CD4-positive, alpha-beta T cell treated with Interleukin-4 for 1 hour (primary cell): ENCODE measurements around the gene DCXR.

Experiments
- DNase-seq, 2 donors: peaks; one replicate each; pipeline ENCODE4 v3.0.0-alpha.2; 2020 to 2022

Gene DCXR

DNA sequence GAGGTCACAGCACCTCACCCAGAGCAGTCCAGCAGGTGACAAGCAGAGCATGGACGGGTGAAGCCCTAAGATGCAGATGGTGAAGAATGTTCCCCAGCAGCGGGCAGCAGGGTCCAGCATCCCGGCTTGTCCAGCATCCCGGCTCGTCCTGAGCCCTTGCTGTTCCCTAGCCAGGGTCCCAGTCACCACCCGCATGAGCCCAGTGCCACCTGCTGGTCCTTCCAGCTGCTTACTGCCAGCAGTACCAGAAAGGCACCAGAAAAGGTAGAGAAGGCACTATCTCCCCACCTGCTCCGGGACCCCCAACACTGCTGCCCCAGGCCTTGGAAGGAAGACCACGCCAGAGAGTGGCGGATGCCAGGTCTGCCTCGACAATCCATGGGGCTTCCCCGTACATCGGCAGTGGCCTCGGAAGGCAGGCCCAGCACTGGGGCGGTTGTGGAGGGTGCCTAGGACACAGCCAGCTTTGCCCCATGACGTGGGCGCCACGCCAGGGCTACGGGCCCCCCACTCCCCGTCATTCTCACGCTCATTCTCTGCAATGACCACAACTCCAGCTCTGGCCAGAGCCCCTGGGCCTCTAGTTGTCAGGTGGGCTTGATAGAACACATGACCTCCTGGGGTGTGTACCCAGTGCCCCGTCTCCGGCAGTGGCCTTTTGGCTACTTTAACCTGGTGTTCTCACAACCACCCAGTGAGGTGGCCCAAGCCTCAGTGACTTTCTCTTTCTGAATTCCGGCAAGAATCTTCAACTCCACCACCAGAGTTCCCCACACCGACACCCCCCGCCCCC lies 16.2 kb downstream of the DCXR start:
- peak; percentile 63 to 67 for DNase-seq

DNA sequence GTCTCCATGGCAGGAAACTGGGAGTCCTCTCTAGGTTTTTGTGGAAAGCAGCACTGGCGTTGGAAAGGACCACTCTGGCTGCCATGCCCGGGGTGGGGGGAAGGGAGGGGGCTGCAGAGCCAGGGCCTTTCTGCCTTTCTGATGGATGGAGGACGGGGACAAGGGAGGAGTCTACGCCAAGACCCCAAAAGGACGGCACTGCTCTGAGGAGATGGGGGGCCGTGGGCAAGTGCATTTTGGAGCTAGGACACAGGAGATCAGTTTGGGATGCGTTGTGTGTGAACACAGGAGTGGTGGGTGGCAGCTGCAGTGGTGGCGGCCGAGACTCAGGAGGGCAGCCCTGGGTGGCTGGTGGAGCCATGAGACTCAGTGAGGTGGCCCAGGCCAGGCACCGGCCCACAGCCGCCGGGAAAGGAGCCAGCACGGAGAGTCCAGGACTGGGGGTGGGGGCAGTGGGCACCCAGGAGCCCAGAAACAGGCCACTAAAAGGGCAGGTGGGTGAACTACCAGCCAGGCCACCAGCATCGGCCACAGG lies 16.9 kb downstream of the DCXR start:
- DNase-seq, result no peak

DNA sequence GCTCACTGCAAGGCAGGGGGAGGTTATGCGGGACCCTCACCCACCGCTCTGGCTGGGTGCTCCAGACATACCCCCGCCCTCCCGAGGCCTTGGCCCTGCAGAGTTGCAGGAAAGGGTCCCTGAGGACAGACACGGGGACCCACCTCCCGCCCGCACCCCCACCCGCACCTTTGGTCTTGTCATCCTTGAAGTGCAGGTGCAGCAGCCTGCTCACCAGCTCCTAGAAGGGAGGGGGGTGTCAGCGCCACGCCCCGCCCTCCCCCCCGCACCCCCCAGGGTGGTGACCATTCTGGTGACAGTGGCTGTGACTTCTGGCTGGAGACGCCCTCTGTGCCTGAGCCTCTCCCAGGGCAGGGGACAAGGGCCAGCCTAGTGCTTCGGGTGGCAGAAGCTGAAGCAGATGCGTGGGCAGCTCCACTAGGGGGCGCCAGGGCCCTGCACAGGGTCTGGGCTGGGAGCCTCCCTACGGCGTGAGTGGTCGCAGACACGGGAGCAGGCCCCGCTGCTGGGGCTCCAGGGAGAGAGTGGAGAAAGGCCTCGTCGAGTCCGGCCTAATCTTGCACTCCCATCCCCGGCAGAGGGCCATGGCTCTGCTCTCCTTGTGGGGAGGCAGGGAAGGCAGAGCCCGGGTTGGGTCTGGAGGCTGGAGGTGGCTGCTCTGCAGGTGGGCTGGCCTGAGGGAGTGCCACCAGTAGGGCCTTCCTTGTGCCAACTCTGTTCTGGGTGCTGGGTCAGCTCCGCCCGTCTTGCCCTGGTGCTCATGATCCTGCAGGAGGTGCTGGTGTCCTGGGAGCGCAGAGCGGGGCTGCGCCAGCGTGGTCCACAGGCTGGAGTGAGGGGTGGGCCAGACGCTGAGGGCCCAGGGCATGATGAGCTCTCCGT lies 17.6 kb downstream of the DCXR start:
- peak; percentile 57 for DNase-seq

GRCh38 chr17:82018989-82019689 lies 18.4 kb downstream of the DCXR start:
- no peak for DNase-seq

- DNase-seq, result no peak
Observed at GRCh38 chr17:82018152-82018988, 19.1 kb downstream of the DCXR start.

- DNase-seq, result no peak
Observed at GRCh38 chr17:82017612-82018151, 19.8 kb downstream of the DCXR start.

DNA sequence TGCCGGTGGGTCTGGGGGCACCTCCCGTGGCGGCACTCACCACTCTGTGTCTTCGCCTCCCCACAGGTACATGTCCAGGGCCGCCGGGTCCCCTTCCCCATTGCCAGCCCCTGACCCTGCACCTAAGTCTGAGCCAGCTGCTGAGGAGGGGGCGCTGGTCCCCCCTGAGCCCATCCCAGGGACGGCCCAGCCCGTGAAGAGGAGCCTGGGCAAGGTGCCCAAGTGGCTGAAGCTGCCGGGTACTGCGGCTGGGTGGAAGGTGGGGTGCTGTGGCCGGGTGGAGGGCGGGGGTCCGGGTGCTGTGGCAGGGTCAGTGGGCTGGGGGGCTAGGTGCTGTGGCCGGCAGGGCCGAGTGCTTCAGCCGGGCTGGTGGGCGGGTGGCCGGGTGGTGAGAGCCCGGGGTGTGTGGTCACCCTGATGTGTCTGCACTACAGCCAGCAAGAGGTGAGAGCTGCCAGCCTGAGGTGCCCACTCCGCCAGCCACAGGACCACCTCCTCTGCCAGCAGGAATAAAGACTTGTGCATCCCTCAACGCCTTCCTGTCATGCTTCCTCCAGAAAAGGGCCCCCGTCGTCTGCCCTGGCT lies 20.5 kb downstream of the DCXR start:
- no peak for DNase-seq

DNA sequence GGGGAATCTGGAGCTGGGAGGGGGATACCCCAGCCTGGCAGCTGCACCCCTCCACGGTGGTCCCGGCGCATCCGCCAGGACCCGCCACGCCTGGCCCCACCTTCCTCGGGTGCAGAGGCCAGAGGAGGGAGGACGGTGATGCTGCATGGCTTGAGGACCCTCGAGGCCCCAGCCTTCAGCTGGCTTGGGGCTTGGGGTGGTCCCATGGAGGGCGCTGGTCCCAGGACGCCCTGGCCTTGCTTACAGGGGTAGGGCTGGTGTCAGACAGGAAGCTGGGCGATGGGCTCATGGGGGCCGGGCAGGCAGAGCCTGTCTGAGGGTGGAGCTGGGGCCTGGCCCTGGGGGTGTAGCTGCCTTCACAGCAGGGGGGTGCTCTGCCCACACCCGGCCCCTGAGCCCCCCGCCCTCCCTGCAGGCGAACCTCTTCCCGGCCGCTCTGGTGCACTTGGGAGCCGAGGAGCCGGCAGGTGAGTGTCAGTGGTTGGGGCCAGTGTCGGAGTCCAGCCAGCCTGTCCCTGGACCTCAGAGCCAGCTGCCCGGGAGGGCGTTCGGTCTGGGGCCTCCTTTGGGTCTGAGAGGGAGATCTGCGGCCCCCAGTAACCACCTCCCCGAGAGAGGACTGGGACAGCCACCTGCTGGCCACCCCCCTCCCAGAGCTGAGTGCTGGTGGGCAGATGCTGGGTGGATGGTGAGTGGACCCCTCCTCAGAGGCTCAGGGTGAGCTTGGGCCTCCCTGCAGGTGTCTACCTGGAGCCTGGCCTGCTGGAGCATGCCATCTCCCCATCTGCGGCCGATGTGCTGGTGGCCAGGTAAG lies 21.2 kb downstream of the DCXR start:
- DNase-seq, result no peak

- DNase-seq, result no peak
Observed at GRCh38 chr17:82015311-82015971, 22.1 kb downstream of the DCXR start.

DNA sequence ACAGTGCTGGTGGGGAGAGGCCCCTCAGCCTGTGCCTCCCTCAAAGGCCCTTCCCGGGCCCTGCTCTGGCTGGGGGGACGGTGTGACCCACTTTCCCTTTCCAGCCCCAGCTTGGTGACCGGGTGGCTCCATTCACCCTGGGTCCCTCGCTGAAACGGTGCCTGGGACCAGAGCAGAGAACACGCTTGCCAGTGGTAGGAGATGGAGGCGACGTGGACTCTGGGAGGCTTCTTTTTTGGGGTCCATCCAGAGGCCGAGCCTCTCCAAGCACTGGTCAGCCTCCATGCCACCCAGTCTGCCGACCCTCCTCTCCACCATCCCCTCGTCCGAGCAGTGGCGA lies 22.6 kb downstream of the DCXR start:
- DNase-seq, result no peak

DNA sequence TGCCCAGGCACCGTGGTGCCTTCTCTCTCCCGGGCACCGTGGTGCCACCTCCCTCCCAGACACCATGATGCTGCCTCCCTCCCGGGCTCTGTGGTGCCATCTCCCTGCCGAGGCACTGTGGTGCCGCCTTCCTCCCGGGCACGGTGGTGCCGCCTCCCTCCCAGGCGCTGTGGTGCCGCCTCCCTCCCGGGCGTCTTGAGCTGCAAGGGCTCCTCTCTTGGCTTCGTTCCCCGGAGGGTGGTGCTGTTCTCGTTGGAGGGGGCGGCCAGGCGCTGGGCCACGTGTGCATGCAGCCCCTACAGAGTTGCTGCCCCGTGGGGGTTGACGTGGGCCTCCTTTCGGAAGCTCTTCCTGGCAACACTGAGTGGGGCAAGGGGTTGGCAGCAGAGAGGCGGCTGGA lies 23.1 kb downstream of the DCXR start:
- no peak for DNase-seq

DNA sequence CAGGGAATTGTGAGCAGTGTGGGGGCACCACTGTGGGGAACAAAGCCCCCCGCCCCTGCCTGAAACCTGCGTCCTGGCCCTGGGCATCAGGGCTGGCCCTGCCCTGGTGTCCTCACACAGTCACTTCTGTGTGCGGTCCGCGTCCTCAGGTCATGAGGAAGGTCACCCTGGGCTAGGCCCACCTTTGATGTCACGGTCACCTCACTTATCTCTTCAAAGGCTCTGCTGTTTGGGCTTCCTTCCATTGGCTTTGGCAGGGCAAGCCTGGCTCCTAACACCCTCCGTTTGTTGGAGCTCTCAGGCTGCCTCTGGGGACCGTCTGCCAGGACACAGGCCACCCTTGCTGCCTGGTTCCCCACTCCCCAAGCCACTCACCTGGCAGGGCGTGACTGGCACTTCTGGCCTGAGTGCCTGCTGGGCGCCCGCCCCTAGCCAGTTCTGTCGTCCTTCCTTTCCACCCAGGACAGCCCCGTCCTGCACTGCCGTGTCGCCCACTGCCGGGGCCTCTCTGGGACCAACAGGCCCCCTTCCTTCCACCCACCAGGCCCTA lies 23.6 kb downstream of the DCXR start:
- no peak for DNase-seq

- no peak for DNase-seq
Observed at GRCh38 chr17:82013341-82013740, 24.2 kb downstream of the DCXR start.

GRCh38 chr17:82012640-82013295 lies 24.7 kb downstream of the DCXR start:
- no peak for DNase-seq

GRCh38 chr17:82012261-82012639 lies 25.2 kb downstream of the DCXR start:
- no peak for DNase-seq

DNA sequence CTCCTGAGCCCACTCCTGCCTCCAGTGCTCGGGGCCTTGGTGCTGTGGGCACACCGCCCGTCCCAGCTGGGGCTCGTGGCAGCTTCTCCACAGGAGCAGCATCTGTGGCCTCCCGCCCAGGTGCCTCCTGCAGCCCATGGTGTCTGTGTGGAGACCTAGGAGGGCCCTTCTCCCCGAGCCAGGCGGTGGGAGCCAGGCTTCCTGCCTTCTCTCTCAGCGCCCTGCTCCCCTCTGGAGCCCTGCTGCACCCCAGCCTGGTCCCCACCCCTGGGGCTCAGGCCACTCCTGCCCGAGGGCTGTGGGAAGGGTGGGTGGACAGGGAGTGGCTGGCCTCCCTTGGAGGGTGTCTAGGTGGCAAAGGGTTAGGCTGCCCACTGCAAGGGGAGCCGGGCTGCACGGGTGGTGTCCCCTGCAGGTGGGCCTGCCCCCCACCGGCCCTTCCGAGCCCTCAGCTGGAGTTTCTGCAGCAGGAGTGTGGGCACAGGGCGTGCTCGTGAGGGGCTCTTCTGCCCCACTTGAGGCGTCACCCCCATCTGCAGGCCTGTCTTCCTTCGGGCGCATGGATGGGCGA lies 25.8 kb downstream of the DCXR start:
- DNase-seq, result no peak

- no peak for DNase-seq
Observed at GRCh38 chr17:82010575-82011525, 26.6 kb downstream of the DCXR start.

DNA sequence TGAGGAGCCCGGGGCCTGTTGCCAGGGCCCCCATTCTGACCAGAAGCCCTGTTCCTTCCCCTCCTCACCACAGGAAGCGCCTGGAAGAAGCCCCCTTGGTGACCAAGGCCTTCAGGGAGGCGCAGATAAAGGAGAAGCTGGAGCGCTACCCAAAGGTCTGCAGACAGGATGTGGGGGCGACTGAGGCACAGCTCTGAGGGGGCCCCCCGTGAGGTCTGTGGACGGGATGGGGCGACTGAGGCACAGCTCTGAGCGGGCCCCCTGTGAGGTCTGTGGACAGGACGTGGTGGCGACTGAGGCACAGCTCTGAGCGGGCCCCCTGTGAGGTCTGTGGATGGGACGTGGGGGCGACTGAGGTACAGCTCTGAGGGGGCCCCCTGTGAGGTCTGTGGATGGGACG lies 28.1 kb downstream of the DCXR start:
- no peak for DNase-seq
